8988T (cell line): Measurements from ENCODE around the gene RPRD1A.
"Not testable (repeated sequence)": the region's sequence is repeated elsewhere in the genome, so short reads cannot be mapped to it uniquely, and the experiment has no call there.

Experiments
- DNase-seq: peaks from one replicate; pipeline ENCODE4 v3.0.0; 2011

The RPRD1A gene

DNA sequence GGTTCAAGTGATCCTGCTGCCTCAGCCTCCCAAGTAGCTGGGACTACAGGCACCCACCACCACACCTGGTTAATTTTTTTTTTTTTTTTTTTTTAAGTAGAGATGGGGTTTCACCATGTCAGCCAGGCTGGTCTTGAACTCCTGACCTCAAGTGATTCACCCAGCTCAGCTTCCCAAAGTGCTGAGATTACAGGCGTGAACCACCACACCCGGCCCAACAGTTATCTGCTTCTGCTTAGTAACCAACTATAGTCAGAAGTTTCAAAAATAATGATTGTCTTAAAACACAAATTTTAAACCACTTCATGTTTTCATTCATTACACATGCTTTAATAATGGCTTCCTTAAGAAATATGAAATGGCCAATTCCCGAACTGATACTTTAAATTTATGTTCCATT, 43.1 kb downstream of the RPRD1A start:
- not testable (repeated sequence) for DNase-seq

DNA sequence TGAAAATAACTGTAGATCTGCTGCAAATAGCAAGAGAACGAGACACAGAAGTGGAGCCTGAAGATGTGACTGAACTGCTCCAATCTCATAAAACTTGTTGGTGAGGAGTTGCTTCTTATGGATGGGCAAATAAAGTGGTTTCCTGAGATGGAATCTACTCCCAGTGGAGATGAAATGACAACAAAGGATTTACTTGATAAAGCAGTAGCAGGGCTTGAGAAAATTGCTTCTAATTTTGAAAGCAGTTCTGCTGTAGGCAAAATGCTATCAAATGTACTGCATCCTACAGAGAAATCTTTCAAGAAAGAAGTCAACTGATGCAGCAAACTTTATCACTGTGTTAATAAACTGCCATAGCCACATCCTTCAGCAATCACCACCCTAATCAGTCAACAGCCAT, 44.0 kb downstream of the RPRD1A start:
- DNase-seq = no peak

- DNase-seq = no peak
These were observed 47.1 kb downstream of the RPRD1A start for GRCh38 chr18:36020174-36020711.

GRCh38 chr18:36017232-36017631, 50.1 kb downstream of the RPRD1A start:
- no peak for DNase-seq

DNA sequence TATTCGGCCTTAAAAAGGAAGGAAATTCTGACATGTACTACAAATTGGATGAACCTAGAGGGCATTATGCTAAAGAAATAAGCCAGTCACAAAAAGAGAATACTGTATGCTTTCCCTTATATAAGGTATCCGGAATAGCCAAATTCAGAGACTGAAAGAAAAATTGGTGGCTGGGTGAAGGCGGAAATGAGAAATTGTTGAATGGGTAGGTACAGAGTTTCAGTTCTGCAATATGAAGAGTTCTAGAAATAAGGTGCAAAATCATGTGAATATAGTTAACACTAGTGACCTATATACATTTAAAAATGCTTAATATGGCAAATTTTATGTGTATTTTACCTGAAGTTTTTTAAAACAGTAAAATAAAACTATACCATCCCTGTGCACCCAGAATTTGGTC, 51.7 kb downstream of the RPRD1A start:
- DNase-seq = no peak

GRCh38 chr18:36012891-36013290, 54.5 kb downstream of the RPRD1A start:
- DNase-seq = no peak

- no peak for DNase-seq
These were observed 58.1 kb downstream of the RPRD1A start for GRCh38 chr18:36009214-36009613.

DNA sequence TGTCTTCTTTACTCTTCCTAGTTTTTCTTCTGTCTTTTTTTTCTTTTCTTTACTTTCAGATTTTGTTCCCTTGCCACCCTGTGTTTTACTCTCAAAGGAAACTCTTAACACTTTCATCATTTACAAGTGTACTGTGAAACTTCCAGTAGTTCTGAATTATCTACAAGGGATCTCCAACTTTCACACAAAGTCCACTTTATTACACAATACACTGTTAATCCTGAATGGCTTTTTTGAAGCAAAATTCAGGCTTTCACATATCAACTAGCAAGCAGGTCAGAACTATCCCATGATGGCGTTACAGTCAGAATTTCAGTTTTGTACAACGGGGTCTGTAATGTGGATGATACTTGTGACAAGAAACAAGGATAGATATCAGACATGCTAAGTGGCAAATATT, 60.4 kb downstream of the RPRD1A start:
- no peak for DNase-seq

GRCh38 chr18:35999925-36000324, 67.4 kb downstream of the RPRD1A start:
- no peak for DNase-seq

DNA sequence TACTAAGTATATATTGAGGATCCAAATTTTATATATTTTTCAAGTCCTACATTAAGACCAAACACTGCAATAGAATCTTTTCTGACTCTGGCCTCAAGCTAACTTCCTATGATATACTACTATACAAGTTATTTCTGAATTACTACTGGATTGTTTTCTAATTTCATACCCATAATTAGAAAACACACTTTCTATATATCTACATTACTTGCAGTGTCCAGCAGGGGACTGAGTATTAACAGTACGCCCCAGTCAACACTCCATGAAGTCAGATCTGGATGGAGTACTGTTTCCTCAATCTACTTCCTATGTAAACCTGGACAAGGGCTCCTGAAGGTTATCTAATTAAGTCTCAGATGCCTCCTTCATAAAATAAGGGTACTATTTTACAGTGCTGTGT, 68.4 kb downstream of the RPRD1A start:
- no peak for DNase-seq

DNA sequence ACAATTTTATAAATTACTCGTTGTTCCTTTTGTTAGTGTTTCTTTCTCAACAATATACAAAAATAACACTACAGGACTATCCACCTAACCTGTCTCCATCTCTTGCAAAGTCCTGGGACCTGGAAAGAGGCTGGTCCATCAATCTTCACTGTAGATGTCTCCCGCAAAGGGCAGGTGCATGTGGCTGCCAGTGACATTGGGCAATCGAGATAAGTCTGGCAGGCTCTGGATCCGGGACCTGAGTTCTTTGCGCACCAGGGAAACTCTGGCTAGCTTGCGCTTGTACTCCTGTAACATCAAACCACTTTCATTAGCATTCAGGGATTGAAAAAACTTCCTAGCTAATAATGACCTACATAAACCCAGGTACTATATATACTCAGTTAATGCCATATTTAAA, 74.3 kb downstream of the RPRD1A start:
- no peak for DNase-seq

DNA sequence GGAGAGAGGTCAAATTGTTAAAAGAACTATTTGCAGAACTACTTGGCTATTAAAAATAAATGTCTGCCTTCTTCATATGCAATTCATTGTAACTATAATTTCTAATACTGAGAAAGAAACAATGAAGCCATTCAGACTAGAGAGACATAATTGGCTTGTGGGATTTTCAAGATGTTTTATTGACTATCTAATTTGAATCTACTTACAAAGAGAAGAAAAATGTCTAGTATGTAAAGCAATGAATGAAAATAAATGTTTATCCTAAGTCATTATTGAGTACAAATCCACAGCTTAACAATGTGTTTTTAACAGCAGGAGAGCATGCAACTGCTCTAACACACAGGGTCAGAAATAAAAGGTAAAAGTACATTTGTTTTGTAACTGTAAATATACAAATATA, 75.7 kb downstream of the RPRD1A start:
- no peak for DNase-seq

DNA sequence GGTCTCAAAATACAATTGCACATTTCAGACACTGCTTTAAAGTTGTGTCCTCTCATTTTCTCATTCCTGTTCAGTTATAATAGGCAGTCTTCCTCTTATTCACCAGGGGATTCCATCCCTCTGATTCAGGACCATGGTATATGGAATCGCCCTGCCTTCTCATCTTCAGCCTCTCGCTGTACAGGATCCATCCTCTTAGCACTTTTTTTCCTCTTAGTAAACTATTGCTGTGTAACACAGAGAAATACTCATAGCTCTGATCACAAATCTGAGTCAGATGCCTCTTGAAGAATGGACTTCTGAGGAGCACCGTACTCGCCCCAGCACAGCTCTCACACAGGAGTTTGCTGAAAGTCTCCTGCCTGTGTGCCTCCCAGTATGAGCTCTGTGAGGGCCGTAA, 83.5 kb downstream of the RPRD1A start:
- DNase-seq = no peak

DNA sequence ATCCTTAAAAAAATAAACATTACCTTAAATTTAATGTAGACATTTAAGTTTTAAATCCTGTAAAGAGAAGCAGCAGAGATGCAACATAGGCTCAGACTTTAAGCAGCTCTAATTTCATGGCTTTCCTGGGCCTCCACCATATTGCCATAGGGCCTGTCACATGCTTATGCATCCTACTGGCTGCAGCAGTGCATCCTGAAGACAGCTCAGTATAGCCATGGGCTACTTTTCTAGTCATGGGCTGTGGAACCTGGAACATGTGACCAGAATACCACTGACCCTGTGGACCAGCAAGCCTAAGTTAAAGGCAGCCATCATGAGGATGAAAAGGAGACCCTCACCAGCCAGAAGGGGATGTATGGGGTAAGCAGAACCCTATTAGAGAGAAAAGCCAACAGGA, 84.2 kb downstream of the RPRD1A start:
- no peak for DNase-seq

DNA sequence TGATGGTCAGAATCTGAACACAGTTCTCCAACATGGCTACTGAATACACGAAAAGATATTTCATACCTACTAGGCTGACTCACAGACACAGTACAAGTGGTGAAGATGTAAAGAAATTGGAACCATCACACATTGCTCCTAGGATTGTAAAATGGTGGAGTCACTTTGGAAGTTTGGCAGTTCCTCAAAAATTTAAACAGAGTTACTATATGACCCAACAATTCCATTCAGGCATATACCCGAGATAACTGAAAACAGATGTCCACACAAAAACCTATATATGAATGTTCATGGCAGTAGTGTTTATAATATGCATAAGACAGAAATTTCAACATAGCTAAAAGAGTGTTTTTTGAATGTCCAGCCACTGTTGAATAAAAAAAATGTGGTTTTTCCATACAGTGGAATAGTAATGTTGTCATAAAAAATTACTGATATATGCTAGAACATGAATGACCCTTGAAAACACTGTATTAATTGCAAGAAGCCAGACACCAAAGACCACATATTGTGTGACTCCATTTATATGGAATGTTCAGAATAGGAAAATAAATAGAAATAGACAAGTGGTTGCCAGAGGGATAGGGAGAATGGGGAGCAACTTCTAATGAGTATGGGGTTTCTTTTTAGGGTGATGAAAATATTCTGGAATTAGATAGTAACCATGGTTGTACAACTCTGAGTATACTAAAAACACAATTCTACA, 84.8 kb downstream of the RPRD1A start:
- DNase-seq = no peak

- no peak for DNase-seq
These were observed 88.2 kb downstream of the RPRD1A start for GRCh38 chr18:35979112-35979511.

GRCh38 chr18:35974181-35974580, 93.2 kb downstream of the RPRD1A start:
- DNase-seq = no peak

GRCh38 chr18:35973650-35974049, 93.7 kb downstream of the RPRD1A start:
- no peak for DNase-seq

DNA sequence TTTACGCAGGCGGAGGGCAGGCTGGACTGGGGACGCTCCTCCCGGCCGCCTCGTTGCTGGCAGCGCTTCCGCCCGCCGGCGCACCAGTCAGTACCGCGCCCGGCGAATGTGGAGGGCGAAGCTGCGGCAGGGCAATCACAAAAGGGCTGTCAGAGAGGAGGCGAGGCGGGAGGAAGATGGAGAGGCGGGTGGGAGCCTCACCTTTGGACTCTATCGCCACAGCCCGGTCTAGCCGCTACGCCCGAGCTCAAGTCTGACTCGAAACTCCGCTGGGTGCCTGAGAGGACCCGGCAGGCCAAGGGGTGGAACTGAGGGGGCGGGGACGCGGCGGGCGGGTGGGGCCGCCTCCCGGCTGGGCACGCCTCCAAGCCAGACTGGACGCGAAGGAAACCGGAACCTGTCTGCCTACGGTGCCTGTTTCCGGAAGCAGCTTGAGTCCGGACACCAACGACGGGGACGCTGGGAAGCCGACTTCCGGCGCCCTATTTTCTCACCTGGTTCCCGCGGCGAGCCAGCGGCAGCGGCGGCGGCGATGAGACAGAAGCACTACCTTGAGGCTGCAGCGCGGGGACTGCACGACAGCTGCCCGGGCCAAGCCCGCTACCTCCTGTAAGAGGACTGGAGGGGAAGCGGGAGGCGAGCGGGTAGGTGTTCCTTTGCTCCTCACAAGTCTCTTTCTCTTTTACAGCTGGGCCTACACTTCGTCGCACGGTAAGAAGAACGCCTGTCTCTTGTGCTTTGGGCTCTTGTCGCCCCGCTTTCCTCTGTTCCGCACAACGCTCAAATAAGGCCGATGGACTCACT, 95.0 kb downstream of the RPRD1A start, which contains the start of gene RMP24:
RMP24 (plus strand) TSS at position 483 of the 804 bp plus-strand sequence.
- peak; percentile 71 for DNase-seq

DNA sequence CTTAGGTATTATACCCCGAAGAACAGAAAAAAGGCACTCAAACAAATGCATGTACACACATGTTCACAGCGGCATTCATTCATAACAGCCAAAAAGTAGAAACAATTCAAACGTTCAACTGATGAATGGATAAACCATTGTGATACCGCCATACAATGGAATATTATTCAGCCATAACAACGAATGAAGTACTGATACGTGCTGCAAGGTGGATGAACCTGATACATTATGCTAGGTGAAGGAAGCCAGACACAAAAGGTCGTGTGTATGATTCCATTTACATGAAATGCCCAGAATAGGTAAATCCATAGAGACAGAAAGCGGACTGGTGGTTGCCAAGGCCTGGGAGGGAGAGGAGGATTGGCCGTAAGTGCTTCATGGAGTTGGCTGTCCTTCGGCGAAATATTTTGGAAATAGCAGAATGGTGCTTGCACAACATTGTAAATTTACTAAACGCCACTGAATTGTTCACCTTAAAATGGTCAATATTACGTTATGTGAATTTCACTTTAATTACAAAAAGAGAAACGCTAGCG, 95.6 kb downstream of the RPRD1A start:
- no peak for DNase-seq

DNA sequence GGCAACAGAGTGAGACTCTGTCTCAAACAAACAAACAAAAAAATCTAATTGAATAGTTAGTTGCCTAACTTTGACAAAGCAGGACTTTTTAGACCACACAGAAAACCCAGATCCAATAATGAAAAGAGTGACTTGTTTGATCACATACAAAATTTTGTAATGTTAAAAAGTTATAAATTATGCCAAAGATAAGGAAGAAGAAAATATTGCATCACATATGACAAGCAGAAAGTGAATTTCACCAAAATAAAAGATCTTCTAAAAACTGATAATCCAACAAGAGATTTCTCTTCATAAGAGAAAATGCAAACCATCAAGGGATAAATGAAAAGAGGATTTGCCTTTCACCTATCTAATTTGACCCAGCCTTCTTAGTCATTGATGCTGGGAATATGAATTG, 97.7 kb downstream of the RPRD1A start:
- no peak for DNase-seq

DNA sequence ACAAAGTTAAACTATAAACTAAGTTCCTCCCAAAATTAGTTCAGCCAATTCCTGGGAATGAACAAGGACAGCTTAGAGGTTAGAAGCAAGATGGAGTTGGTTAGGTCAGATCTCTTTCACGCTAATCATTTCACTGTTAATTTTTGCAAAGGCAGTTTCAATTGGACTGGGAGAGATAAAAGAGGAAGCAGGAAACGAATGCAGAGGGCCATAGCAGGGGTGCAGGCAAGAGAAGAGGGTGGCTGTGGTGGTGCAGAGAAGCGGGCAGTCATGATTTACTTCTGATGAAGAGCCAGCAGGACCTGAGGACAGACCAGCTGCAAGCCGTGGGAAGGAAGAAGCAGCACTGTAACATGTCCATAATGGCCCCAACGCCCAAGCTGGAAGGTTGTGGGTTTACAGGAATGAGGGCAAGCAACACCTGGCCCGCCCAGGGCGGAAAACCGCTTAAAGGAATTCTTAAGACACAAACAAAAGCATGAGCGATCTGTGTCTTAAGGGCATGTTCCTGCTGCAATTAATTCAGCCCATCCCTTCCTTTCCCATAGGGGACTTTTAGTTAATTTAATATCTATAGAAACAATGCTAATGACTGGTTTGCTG, 99.0 kb downstream of the RPRD1A start:
- no peak for DNase-seq

DNA sequence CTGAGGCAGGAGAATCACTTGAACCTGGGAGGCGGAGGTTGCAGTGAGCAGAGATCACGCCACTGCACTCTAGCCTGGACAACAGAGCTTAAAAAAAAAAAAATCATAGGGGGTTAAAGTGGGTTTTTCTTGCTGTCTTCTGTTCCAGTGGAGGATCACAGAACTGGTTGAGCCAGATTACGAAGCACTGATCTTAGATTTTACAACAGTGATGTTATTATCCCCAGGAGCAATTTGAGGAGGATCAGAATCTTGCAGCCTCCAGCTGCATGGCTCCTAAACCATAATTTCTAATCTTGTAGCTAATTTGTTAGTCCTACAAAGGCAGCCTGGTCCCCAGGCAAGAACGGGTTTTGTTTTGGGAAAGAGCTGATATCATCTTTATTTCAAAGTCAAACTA, 99.5 kb downstream of the RPRD1A start:
- DNase-seq = not testable (repeated sequence)

DNA sequence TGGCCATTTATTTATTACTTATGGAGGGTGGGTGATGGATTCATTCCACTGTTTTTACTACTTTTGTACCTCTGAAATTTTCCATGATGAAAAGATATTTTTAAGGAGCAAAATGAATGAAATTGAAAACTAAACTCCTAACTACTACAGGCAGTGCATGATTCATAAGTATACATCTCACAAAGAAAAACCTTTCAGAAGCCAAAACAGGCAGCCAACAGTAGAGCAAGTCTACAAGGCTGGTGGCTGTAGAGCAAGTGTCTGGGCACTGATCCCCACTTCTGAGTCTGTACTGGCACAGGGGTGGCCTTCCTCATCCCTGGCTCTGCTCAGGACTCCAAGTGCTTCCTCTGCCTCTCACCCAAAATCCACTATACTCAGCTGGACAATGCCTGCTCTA, 103.0 kb downstream of the RPRD1A start:
- DNase-seq = no peak
